ENCODE data around the gene A4GALT. TPM values are rescaled to one million over a fixed set of nuclear protein-coding genes. Genes with fewer than 3 reads are reported as not detected.

A4GALT gene
- total and polyA plus RNA-seq, 2 of the 13 experiments (the other 11 are each of a cell fraction or from before 2014, with no cell fraction given) = 0.09 to 1.1 TPM

DNA sequence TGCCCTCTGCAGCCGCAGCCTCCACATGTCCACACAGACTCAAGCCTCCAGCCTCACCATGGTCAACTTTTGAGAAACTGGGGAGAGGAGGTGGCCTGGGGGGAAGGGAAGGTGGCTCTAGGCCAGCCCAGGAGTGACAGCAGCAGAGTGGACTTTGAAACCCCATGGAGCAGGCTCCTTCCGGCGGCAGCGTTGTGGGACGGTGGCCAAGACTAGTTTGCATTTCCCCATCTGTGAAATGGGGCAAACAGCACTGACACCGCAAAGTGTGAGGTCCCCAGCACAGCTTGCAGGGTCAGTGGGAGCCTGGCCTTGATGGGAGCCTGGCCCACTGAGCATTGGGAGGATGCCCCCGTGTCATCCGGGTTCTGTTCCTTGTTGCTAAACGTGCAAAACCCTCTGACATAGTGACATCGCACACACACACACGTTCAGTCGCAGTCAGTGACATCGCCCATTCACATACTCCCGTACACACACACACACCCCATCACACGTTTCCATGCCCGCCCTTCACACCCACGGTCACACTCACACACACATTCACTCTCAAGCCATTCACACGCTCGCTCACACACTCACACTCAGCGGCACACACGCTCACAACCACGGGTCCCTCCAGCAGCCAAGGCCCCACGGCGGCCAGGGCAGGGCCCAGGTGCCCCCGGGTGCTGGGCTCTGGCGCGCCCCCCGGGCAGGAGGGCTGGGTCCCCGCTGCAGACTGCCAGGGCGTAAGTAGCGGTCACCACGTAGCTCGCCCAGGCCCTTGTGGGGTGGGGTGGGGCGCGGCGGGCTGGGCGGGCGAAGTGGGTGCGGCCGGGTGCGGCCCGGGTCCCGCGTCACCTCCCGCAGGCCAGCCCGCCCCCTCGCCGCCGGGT is 72.1 kb downstream of the A4GALT start (continued):
- no peak for TF ChIP-seq MBD4 (IDR thresholded peaks at IDR 0.05; ENCODE audit: borderline replicate concordance, low read length)
- TF ChIP-seq SIN3A (IDR thresholded peaks at IDR 0.05; ENCODE audit: borderline replicate concordance, low read depth, low read length) = peak; percentile 89
- peak; percentile 83 for TF ChIP-seq ZNF3 (CRISPR knock-in tag; IDR thresholded peaks at IDR 0.05)
- TF ChIP-seq IRF2 (CRISPR knock-in tag; IDR thresholded peaks at IDR 0.05) = peak; percentile 71; the same call in 1 of the 2 replicates
- no peak for TF ChIP-seq AHR (CRISPR knock-in tag; IDR thresholded peaks at IDR 0.05)
- TF ChIP-seq HOXA5 (CRISPR knock-in tag; IDR thresholded peaks at IDR 0.05) = peak; percentile 38; the same call in 1 of the 2 replicates
- TF ChIP-seq, protein P1, sequence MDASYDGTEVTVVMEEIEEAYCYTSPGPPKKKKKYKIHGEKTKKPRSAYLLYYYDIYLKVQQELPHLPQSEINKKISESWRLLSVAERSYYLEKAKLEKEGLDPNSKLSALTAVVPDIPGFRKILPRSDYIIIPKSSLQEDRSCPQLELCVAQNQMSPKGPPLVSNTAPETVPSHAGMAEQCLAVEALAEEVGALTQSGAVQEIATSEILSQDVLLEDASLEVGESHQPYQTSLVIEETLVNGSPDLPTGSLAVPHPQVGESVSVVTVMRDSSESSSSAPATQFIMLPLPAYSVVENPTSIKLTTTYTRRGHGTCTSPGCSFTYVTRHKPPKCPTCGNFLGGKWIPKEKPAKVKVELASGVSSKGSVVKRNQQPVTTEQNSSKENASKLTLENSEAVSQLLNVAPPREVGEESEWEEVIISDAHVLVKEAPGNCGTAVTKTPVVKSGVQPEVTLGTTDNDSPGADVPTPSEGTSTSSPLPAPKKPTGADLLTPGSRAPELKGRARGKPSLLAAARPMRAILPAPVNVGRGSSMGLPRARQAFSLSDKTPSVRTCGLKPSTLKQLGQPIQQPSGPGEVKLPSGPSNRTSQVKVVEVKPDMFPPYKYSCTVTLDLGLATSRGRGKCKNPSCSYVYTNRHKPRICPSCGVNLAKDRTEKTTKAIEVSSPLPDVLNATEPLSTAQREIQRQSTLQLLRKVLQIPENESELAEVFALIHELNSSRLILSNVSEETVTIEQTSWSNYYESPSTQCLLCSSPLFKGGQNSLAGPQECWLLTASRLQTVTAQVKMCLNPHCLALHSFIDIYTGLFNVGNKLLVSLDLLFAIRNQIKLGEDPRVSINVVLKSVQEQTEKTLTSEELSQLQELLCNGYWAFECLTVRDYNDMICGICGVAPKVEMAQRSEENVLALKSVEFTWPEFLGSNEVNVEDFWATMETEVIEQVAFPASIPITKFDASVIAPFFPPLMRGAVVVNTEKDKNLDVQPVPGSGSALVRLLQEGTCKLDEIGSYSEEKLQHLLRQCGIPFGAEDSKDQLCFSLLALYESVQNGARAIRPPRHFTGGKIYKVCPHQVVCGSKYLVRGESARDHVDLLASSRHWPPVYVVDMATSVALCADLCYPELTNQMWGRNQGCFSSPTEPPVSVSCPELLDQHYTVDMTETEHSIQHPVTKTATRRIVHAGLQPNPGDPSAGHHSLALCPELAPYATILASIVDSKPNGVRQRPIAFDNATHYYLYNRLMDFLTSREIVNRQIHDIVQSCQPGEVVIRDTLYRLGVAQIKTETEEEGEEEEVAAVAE (CRISPR knock-in tag; IDR thresholded peaks at IDR 0.05; ENCODE audit: borderline replicate concordance) = peak; percentile 74
- peak; percentile 31 for TF ChIP-seq SKI (IDR thresholded peaks at IDR 0.05; ENCODE audit: partially characterized antibody)
- TF ChIP-seq FOXK1 (CRISPR knock-in tag; IDR thresholded peaks at IDR 0.05; ENCODE audit: borderline replicate concordance, low read depth) = 0 out of 2 replicates have a peak, but pooled peaks have one; percentile 14
- TF ChIP-seq ERF (CRISPR knock-in tag; IDR thresholded peaks at IDR 0.05) = peak; percentile 78
- TF ChIP-seq, protein P2, sequence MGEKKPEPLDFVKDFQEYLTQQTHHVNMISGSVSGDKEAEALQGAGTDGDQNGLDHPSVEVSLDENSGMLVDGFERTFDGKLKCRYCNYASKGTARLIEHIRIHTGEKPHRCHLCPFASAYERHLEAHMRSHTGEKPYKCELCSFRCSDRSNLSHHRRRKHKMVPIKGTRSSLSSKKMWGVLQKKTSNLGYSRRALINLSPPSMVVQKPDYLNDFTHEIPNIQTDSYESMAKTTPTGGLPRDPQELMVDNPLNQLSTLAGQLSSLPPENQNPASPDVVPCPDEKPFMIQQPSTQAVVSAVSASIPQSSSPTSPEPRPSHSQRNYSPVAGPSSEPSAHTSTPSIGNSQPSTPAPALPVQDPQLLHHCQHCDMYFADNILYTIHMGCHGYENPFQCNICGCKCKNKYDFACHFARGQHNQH (CRISPR knock-in tag; IDR thresholded peaks at IDR 0.05) = peak; percentile 60; the same call in 1 of the 2 replicates
- TF ChIP-seq SMAD9 (CRISPR knock-in tag; IDR thresholded peaks at IDR 0.05) = 0 out of 2 replicates have a peak, but pooled peaks have one; percentile 29
- TF ChIP-seq, protein P3, sequence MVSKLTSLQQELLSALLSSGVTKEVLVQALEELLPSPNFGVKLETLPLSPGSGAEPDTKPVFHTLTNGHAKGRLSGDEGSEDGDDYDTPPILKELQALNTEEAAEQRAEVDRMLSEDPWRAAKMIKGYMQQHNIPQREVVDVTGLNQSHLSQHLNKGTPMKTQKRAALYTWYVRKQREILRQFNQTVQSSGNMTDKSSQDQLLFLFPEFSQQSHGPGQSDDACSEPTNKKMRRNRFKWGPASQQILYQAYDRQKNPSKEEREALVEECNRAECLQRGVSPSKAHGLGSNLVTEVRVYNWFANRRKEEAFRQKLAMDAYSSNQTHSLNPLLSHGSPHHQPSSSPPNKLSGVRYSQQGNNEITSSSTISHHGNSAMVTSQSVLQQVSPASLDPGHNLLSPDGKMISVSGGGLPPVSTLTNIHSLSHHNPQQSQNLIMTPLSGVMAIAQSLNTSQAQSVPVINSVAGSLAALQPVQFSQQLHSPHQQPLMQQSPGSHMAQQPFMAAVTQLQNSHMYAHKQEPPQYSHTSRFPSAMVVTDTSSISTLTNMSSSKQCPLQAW (CRISPR knock-in tag; IDR thresholded peaks at IDR 0.05) = peak; percentile 73; the same call in 1 of the 2 replicates
- no peak for TF ChIP-seq ATAD3A (CRISPR knock-in tag; IDR thresholded peaks at IDR 0.05)
- no peak for TF ChIP-seq ZNF274 (CRISPR knock-in tag; IDR thresholded peaks at IDR 0.05)
- peak; percentile 80; the same call in 1 of the 2 replicates for TF ChIP-seq MIER3 (CRISPR knock-in tag; IDR thresholded peaks at IDR 0.05; ENCODE audit: borderline replicate concordance)
- no peak for TF ChIP-seq ZNF749 (CRISPR knock-in tag; IDR thresholded peaks at IDR 0.05; ENCODE audit: borderline replicate concordance)
- TF ChIP-seq ZNF790 (CRISPR knock-in tag; IDR thresholded peaks at IDR 0.05; ENCODE audit: borderline replicate concordance) = 0 out of 2 replicates have a peak, but pooled peaks have one; percentile 2
- peak; percentile 65; the same call in 1 of the 2 replicates for TF ChIP-seq KMT2B (CRISPR knock-in tag; IDR thresholded peaks at IDR 0.05)
- peak; percentile 82 for TF ChIP-seq ZNF431 (CRISPR knock-in tag; IDR thresholded peaks at IDR 0.05; ENCODE audit: borderline replicate concordance, low read depth)
- TF ChIP-seq, protein P4, sequence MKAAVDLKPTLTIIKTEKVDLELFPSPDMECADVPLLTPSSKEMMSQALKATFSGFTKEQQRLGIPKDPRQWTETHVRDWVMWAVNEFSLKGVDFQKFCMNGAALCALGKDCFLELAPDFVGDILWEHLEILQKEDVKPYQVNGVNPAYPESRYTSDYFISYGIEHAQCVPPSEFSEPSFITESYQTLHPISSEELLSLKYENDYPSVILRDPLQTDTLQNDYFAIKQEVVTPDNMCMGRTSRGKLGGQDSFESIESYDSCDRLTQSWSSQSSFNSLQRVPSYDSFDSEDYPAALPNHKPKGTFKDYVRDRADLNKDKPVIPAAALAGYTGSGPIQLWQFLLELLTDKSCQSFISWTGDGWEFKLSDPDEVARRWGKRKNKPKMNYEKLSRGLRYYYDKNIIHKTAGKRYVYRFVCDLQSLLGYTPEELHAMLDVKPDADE (CRISPR knock-in tag; IDR thresholded peaks at IDR 0.05) = peak; percentile 60; the same call in 1 of the 2 replicates

All from HepG2 (cell line).